ENCODE measurements around the gene RNU6-1.

RNU6-1 gene

GRCh38 chr15:67855842-67856241 lies 16.0 kb upstream of the RNU6-1 start:
- Mint-ChIP-seq H3K4me3 (no peak overlapping the region), H3K4me1 (peaks cover 10% of the 10 kb centered on the region)

GRCh38 chr15:67854358-67854757 lies 14.5 kb upstream of the RNU6-1 start:
- TF ChIP-seq CTCF (IDR thresholded peaks at IDR 0.05; ENCODE audit: unreplicated experiment in 3 of 3) = no peak
- peak overlapping the region in 2 of 3 experiments; percentile 54 to 86 for H3K27ac Mint-ChIP-seq
- H3K4me3 Mint-ChIP-seq = no peak overlapping the region
- no peaks in the 10 kb centered on the region for H3K36me3 Mint-ChIP-seq (ENCODE audit: low read depth)
- H3K4me1 Mint-ChIP-seq = peaks cover 5% of the 10 kb centered on the region
- no peaks in the 10 kb centered on the region for H3K9me3 Mint-ChIP-seq
- H3K27me3 Mint-ChIP-seq (ENCODE audit: low read depth) = no peaks in the 10 kb centered on the region

More at GRCh38 chr15:67855842-67856241, 16.0 kb upstream of the RNU6-1 start:
- H3K9me3 Mint-ChIP-seq = no peaks in the 10 kb centered on the region
- peak overlapping the region in 2 of 3 experiments; percentile 79 to 81 for H3K27ac Mint-ChIP-seq
- no peaks in the 10 kb centered on the region for H3K27me3 Mint-ChIP-seq (ENCODE audit: low read depth)
- H3K36me3 Mint-ChIP-seq (ENCODE audit: low read depth) = no peaks in the 10 kb centered on the region
- no peak for TF ChIP-seq CTCF (IDR thresholded peaks at IDR 0.05; ENCODE audit: unreplicated experiment in 3 of 3)

- H3K9me3 Mint-ChIP-seq = peaks cover 2% of the 10 kb centered on the region
- no peak overlapping the region for H3K27ac Mint-ChIP-seq
- no peaks in the 10 kb centered on the region for H3K27me3 Mint-ChIP-seq (ENCODE audit: low read depth)
- no peaks in the 10 kb centered on the region for H3K36me3 Mint-ChIP-seq (ENCODE audit: low read depth)
- peaks cover 5% of the 10 kb centered on the region for H3K4me1 Mint-ChIP-seq
- H3K4me3 Mint-ChIP-seq = no peak overlapping the region
- TF ChIP-seq CTCF (IDR thresholded peaks at IDR 0.05; ENCODE audit: unreplicated experiment in 3 of 3) = no peak
Observed at GRCh38 chr15:67853454-67853853, 13.6 kb upstream of the RNU6-1 start.

- H3K36me3 Mint-ChIP-seq (ENCODE audit: low read depth) = no peaks in the 10 kb centered on the region
- peaks cover 2% of the 10 kb centered on the region for H3K9me3 Mint-ChIP-seq
- no peak overlapping the region for H3K4me3 Mint-ChIP-seq
- H3K27ac Mint-ChIP-seq = no peak overlapping the region
- H3K4me1 Mint-ChIP-seq = peaks cover 10% of the 10 kb centered on the region
- TF ChIP-seq CTCF (IDR thresholded peaks at IDR 0.05; ENCODE audit: unreplicated experiment in 3 of 3) = no peak
- no peaks in the 10 kb centered on the region for H3K27me3 Mint-ChIP-seq (ENCODE audit: low read depth)
Observed at GRCh38 chr15:67852418-67852817, 12.6 kb upstream of the RNU6-1 start.

GRCh38 chr15:67850994-67851571 lies 11.2 kb upstream of the RNU6-1 start:
- Mint-ChIP-seq H3K9me3 (peaks cover 2% of the 10 kb centered on the region), H3K36me3 (ENCODE audit: low read depth) (no peaks in the 10 kb centered on the region), H3K27ac (no peak overlapping the region), H3K4me3 (no peak overlapping the region), H3K4me1 (peaks cover 14% of the 10 kb centered on the region), H3K27me3 (ENCODE audit: low read depth) (no peaks in the 10 kb centered on the region)
- no peak for TF ChIP-seq CTCF (IDR thresholded peaks at IDR 0.05; ENCODE audit: unreplicated experiment in 3 of 3)

- no peaks in the 10 kb centered on the region for H3K27me3 Mint-ChIP-seq (ENCODE audit: low read depth)
- peaks cover 10% of the 10 kb centered on the region for H3K4me1 Mint-ChIP-seq
Observed at GRCh38 chr15:67850336-67850735, 10.5 kb upstream of the RNU6-1 start.

More at GRCh38 chr15:67850336-67850735, 10.5 kb upstream of the RNU6-1 start:
- peak overlapping the region in 1 of 3 experiments; percentile 14 for H3K27ac Mint-ChIP-seq
- peaks cover 2% of the 10 kb centered on the region for H3K9me3 Mint-ChIP-seq
- no peak overlapping the region for H3K4me3 Mint-ChIP-seq
- no peaks in the 10 kb centered on the region for H3K36me3 Mint-ChIP-seq (ENCODE audit: low read depth)
- no peak for TF ChIP-seq CTCF (IDR thresholded peaks at IDR 0.05; ENCODE audit: unreplicated experiment in 3 of 3)
